Breast epithelium (tissue), 4 donors: ENCODE data around the gene VARS2. TPM values are rescaled to one million over a fixed set of nuclear protein-coding genes. Genes with fewer than 3 reads are reported as not detected.

Source experiments
- DNase-seq, 2 donors: peaks; one replicate each; pipeline ENCODE4 v3.0.0-alpha.2; 2019; ENCODE audit warnings: low spot score in 2 of 2
- H3K27ac ChIP-seq, 2 donors: fragments of 200-600 bp; sonication (generic) in 1 of 2; one replicate each; pipeline ENCODE4 v1.5.1; 2016 to 2019; ENCODE audit warnings: mild to moderate bottlenecking in 1 of 2
- H3K27me3 ChIP-seq, 2 donors: fragments of 200-600 bp; sonication (generic) in 1 of 2; one replicate each; pipeline versions ENCODE4 v1.5.1 to v1.6.0; 2017 to 2019; ENCODE audit warnings: control low read depth in 1 of 2, mild to moderate bottlenecking in 1 of 2
- H3K36me3 ChIP-seq: fragments of 200-600 bp; one replicate; pipeline ENCODE4 v1.5.1; 2019
- H3K4me1 ChIP-seq, 2 donors: fragments of 200-600 bp; sonication (generic); one replicate each; pipeline ENCODE4 v1.5.1; 2016 to 2019; ENCODE audit warnings: control low read depth in 1 of 2
- H3K4me3 ChIP-seq, 3 donors: fragments of 200-600 bp; sonication (generic); 1 replicate in 2 of 3; 2 replicates in 1 of 3; pipeline ENCODE4 v1.5.1; 2016 to 2019; ENCODE audit warnings: mild to moderate bottlenecking in 3 of 3, moderate library complexity in 2 of 3
- H3K9me3 ChIP-seq, 2 donors: fragments of 200-600 bp; sonication (generic) in 1 of 2; one replicate each; pipeline ENCODE4 v1.5.1; 2016 to 2019; ENCODE audit warnings: control low read depth in 1 of 2
- CTCF ChIP-seq, 3 donors: fragments of 450-650 bp; IDR thresholded peaks; one replicate each; pipeline ENCODE4 v1.5.1; 2016 to 2017; ENCODE audit warnings: antibody characterized with exemption in 3 of 3, mild to moderate bottlenecking in 3 of 3, moderate library complexity in 3 of 3
- POLR2A ChIP-seq: fragments of 450-650 bp; IDR thresholded peaks from one replicate; pipeline ENCODE4 v1.6.1; 2016; ENCODE audit warnings: antibody characterized with exemption, mild to moderate bottlenecking, moderate library complexity
- POLR2AphosphoS5 ChIP-seq, 3 donors: sonication (generic); formaldehyde crosslinking; IDR thresholded peaks; one replicate each; pipeline ENCODE4 v1.6.1; 2017; ENCODE audit warnings: antibody characterized with exemption in 3 of 3
- intact Hi-C: fragments of 100-400 bp; cut with DNase I; formaldehyde crosslinking; loops from one replicate; pipeline ENCODE4 v1.15.1; 2023; ENCODE audit warnings: low total_unique reads
- total RNA-seq, 3 donors: library from RNA; depleted of rRNA; stranded (reverse); fragments of >200 nt; gene quantifications; one replicate each; pipeline ENCODE4 v1.1.0, GENCODE V29; 2016

Gene VARS2
- total RNA-seq, 3 donors from 2014 or later, result 15.7 to 19.2 (median 16.8) TPM

GRCh38 chr6:30882759-30883684, 31.0 kb upstream of the VARS2 start:
- intact Hi-C loops, result no loop called here
- DNase-seq, result peak; percentile 89 to 94
- peak overlapping the region; percentile 98 for H3K27ac ChIP-seq
- H3K27me3 ChIP-seq, result no peaks in the 10 kb centered on the region
- no peaks in the 10 kb centered on the region for H3K9me3 ChIP-seq
- TF ChIP-seq POLR2AphosphoS5 (IDR thresholded peaks at IDR 0.05) (peak; percentile 4 to 79 (median 38)), CTCF (IDR thresholded peaks at IDR 0.05) (no peak)
- H3K4me3 ChIP-seq, result peak overlapping the region in 2 of 3 donors; percentile 84 to 93
- H3K4me1 ChIP-seq, result peaks cover 7 to 8% of the 10 kb centered on the region in 2 donors
- no peaks in the 10 kb centered on the region for H3K36me3 ChIP-seq

DNA sequence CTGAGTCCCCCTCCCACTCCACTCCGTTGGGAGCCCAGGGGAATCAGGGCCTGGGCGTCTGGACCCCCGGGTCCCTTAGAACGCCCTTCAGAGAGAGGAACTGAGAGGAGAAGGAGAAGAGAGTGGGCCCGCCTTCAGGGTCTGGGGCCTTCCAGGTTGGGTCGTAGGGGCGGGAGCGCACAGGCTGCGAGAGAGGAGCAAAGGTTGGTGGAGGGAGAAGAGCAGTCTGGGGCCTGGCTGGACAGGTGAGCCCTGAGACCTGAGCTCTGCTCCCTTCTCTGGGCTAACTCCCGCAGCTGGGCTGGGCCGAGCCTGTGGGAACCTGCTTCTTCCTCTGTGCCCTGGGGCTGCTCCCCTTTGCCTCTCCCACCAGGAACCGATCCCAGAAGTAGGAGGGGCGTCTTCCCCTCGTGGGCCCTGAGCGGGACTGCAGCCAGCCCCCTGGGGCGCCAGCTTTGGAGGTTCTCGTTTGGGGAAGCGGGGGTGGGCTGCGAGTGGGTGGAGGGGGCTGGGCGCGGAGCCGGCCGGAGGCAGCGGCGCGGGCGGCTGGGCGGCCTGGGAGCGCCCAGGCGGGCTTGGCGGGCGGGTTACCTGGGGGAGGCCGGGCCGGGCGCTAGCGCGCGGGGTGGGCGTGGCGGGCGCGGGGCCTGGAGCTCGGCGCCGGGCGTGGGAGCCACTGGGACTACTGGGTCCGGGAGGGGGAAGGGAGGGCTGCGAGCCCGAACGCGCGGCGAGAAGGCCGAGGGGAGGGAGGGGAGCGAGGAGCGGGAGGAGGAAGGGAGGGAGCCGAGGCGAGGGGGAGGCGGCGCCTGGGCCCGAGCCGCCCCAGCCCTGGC, 30.1 kb upstream of the VARS2 start, which contains the start of gene DDR1:
TSS of gene DDR1 (plus strand) at position 835 of the 836 bp plus-strand sequence. CDS start 4,211 bp downstream, outside the sequence.
- Histone ChIP-seq H3K4me1 (peaks cover 7 to 12% of the 10 kb centered on the region in 2 donors), H3K27me3 (no peaks in the 10 kb centered on the region), H3K27ac (peak within 1 kb of the TSS; percentile 98), H3K4me3 (peak within 1 kb of the TSS; percentile 71 to 93 (median 84)), H3K9me3 (no peaks in the 10 kb centered on the region), H3K36me3 (no peaks in the 10 kb centered on the region)
- TF ChIP-seq POLR2AphosphoS5 (IDR thresholded peaks at IDR 0.05) (peak in 2 of 3 donors; percentile 40 to 67), CTCF (IDR thresholded peaks at IDR 0.05) (peak in 1 of 3 donors; percentile 38), POLR2A (peak; percentile 27)
- peak; percentile 87 to 91 for DNase-seq
- intact Hi-C loops, result no loop called here

DNA sequence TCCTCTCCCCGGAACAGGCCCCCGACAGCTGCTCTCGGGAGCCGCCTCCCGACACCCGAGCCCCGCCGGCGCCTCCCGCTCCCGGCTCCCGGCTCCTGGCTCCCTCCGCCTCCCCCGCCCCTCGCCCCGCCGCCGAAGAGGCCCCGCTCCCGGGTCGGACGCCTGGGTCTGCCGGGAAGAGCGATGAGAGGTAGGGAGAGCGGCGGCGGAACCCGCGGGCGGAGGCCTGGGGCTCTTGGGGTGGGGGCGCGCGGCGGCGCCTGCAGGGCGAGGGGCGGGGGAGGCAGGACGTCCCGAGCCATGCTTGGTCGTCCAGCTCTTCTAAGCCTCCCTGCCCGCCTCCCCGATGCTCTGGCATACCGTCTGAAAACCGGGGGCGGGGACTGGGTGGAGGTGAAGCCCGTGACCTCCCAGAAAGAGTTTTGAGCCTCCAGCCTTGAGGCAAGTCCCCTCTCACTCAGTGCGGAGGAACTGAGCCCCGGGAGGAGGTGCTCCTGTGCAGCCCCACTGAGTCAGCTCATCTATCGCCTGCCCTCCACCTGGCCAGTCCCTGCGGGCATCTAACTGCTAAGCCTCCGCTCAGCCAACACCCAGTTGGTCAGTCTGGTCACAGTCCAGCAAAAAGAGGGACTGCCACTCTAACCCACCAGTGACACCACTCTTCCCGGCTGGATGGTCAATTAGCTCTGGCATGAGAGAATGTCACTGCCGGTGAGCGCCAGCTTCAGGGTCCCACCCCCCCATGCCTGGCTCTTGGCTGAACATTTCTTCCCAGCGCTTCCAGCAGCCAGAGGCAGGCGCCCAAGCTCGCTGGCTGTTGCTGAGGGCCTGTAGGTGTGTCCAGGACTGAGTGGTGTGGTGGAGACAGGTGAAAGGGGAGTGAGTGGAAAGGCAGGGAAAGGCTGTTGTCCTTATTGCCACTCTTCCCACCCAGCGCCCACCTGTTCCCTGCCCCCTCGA, 29.2 kb upstream of the VARS2 start:
- Histone ChIP-seq H3K36me3 (no peaks in the 10 kb centered on the region), H3K4me1 (peaks cover 7 to 12% of the 10 kb centered on the region in 2 donors), H3K27me3 (no peaks in the 10 kb centered on the region), H3K27ac (peak overlapping the region; percentile 98), H3K4me3 (peak overlapping the region; percentile 71 to 93 (median 84)), H3K9me3 (no peaks in the 10 kb centered on the region)
- peak; percentile 64 to 72 for DNase-seq
- peak in 1 of 3 donors; percentile 9 for TF ChIP-seq POLR2AphosphoS5 (IDR thresholded peaks at IDR 0.05)
- no peak for TF ChIP-seq CTCF (IDR thresholded peaks at IDR 0.05)
- intact Hi-C loops, result loop anchor here (5.0 kb wide), 1 partner anchor 158 kb away; no protein-coding TSS in a partner anchor

DNA sequence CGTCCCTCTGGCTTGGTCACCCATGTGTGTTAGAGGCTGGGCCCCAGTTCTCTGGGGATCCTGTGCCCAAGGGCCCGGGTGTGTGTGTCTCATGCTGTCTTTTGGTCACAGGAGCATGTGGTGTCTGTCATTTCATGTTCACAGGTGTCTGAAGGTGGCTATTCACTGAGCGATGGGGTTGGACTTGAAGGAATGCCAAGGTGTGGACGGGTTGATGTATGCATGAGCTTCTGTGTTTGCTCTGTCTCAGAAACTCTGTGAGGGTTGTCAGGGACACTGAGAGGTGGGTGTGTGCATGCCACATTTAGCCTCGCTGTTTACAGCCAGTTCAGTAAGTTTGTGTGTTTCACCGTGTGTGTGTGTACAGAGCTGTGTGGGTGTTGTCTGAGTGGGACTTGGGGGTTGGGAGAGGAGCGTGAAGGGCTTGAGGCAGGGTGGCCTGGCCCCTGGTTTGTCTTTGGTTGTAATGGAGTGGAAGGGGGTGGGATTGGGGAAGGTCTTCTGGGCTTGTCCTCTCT, 28.5 kb upstream of the VARS2 start:
- no peaks in the 10 kb centered on the region for H3K36me3 ChIP-seq
- H3K9me3 ChIP-seq, result no peaks in the 10 kb centered on the region
- peak; percentile 72 to 84 for DNase-seq
- intact Hi-C loops, result loop anchor here (5.0 kb wide), 1 partner anchor 158 kb away; no protein-coding TSS in a partner anchor
- peak overlapping the region; percentile 71 to 93 (median 84) for H3K4me3 ChIP-seq
- TF ChIP-seq POLR2AphosphoS5 (IDR thresholded peaks at IDR 0.05), result no peak
- TF ChIP-seq CTCF (IDR thresholded peaks at IDR 0.05), result no peak
- no peak for TF ChIP-seq POLR2A
- peaks cover 7 to 12% of the 10 kb centered on the region in 2 donors for H3K4me1 ChIP-seq
- no peaks in the 10 kb centered on the region for H3K27me3 ChIP-seq
- H3K27ac ChIP-seq, result peak overlapping the region; percentile 98
